ENCODE results near the gene FUS.

The FUS gene

GRCh38 chr16:31214708-31215286 lies 34.9 kb downstream of the FUS start:
- H2AFZ ChIP-seq (ENCODE audit: low read length), result peak overlapping the region; percentile 82
- H4K91ac ChIP-seq (ENCODE audit: low read depth, low read length, poor library complexity), result no peak overlapping the region
- no peak overlapping the region for H3K27ac ChIP-seq (replicated peaks; ENCODE audit: low read length)
- H2BK12ac ChIP-seq (ENCODE audit: low read length), result peak overlapping the region; percentile 67
- H3K4me2 ChIP-seq (ENCODE audit: insufficient read depth, low read length, poor library complexity, severe bottlenecking), result peak overlapping the region; percentile 98
- H3K4me3 ChIP-seq (ENCODE audit: low read length in 2 of 2), result peak overlapping the region; percentile 29 to 79
- DNase-seq (ENCODE audit: low spot score), result no peak
- H3K18ac ChIP-seq (ENCODE audit: low read length), result peak overlapping the region; percentile 95
- peak overlapping the region; percentile 32 for H2BK15ac ChIP-seq (ENCODE audit: low read length)
- H3K4me1 ChIP-seq (ENCODE audit: control insufficient read depth in 2 of 2, insufficient read depth in 1 of 2, low read depth in 1 of 2, low read length in 2 of 2), result peaks cover 10 to 15% of the 10 kb centered on the region in 2 donors
- peak overlapping the region; percentile 37 for H3K23ac ChIP-seq (ENCODE audit: low read depth, low read length, poor library complexity)
- no peak overlapping the region for H4K8ac ChIP-seq (ENCODE audit: low read depth, low read length)
- H2AK5ac ChIP-seq (ENCODE audit: low read depth, low read length), result peak overlapping the region; percentile 5
- no peaks in the 10 kb centered on the region for H3K79me1 ChIP-seq (ENCODE audit: low read depth, low read length)
- no peak overlapping the region for H2BK5ac ChIP-seq (ENCODE audit: low read length)
- no peak overlapping the region for H3K4ac ChIP-seq (ENCODE audit: low read length)
- no peak overlapping the region for H2BK120ac ChIP-seq (ENCODE audit: low read depth, low read length)
- peaks cover 0 to 3% of the 10 kb centered on the region in 2 donors for H3K9me3 ChIP-seq (replicated peaks in 1 of 2; ENCODE audit: control insufficient read depth in 2 of 2, insufficient read depth in 1 of 2, low read depth in 1 of 2, low read length in 2 of 2)
- peak overlapping the region; percentile 93 for H3K9ac ChIP-seq (ENCODE audit: low read depth, low read length, poor library complexity)
- WGBS, 2 donors (ENCODE audit: extremely low coverage in 2 of 2, insufficient read length in 2 of 2, insufficient replicate concordance in 1 of 2), result no CpG with 5 or more reads among the region's 58 CpGs
- no peaks in the 10 kb centered on the region for H3K36me3 ChIP-seq (replicated peaks in 1 of 2; ENCODE audit: control insufficient read depth in 2 of 2, insufficient read depth in 2 of 2, low read length in 2 of 2)
- H3K14ac ChIP-seq (ENCODE audit: low read length), result peak overlapping the region; percentile 92
- peaks cover 24 to 86% (median 52%) of the 10 kb centered on the region in 3 experiments for H3K27me3 ChIP-seq (ENCODE audit: control insufficient read depth in 3 of 3, insufficient read depth in 3 of 3, low read depth in 1 of 3, low read length in 3 of 3)

DNA sequence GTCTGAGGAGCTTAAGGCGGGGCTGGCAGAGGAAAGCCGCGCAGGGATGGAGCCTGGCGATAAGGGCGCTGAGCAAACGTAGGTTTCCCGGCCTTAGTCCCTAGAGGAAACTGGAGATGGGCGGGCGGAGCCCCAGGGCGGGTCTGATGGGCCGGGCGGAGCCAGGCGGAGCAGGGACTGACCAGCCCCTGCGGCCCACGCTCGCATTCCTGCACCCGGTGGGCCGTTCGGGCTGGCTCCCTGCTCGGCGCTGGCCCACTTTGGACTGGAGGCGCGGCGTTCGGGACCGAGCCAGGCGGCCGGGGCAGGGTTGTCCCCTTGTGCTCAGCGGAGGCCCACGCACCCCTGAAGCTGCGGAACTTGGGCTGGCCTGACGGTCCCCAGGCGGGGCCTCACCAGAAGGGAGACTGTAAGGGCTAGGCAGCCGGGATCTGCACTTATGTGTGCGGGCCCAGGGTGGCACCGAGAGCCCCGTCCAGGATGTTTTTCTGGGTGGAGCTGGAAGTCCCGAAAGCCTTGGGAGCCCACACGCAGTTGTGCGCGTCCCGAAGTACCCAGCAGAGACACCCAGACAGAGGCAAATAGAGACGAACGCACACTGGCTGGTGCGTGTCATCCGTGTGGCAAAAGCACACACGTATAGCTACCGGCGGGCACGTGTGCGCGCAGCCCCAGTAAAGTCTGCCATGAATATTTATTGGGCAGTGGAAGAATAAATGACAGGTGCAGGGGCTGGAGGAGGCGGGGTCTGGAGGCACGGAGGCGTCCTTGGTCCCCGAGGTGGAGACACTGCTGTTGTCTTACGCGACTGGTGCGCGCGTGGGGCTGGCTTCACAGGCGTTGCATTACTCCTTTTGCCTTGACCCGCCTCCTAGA lies 35.6 kb downstream of the FUS start:
- Histone ChIP-seq H3K4me2 (ENCODE audit: insufficient read depth, low read length, poor library complexity, severe bottlenecking) (peak overlapping the region; percentile 98), H3K27me3 (ENCODE audit: control insufficient read depth in 3 of 3, insufficient read depth in 3 of 3, low read depth in 1 of 3, low read length in 3 of 3) (peaks cover 24 to 79% (median 52%) of the 10 kb centered on the region in 3 experiments), H2BK15ac (ENCODE audit: low read length) (peak overlapping the region; percentile 32), H4K91ac (ENCODE audit: low read depth, low read length, poor library complexity) (no peak overlapping the region), H2AFZ (ENCODE audit: low read length) (peak overlapping the region; percentile 82), H3K4ac (ENCODE audit: low read length) (no peak overlapping the region), H3K79me1 (ENCODE audit: low read depth, low read length) (no peaks in the 10 kb centered on the region), H3K4me1 (ENCODE audit: control insufficient read depth in 2 of 2, insufficient read depth in 1 of 2, low read depth in 1 of 2, low read length in 2 of 2) (peaks cover 10 to 15% of the 10 kb centered on the region in 2 donors), H4K8ac (ENCODE audit: low read depth, low read length) (no peak overlapping the region), H3K9me3 (replicated peaks in 1 of 2; ENCODE audit: control insufficient read depth in 2 of 2, insufficient read depth in 1 of 2, low read depth in 1 of 2, low read length in 2 of 2) (peaks cover 0 to 3% of the 10 kb centered on the region in 2 donors), H2BK5ac (ENCODE audit: low read length) (peak overlapping the region; percentile 24), H3K4me3 (ENCODE audit: low read length in 2 of 2) (peak overlapping the region; percentile 13 to 79), H2AK5ac (ENCODE audit: low read depth, low read length) (no peak overlapping the region), H2BK12ac (ENCODE audit: low read length) (no peak overlapping the region), H3K27ac (replicated peaks; ENCODE audit: low read length) (no peak overlapping the region), H3K9ac (ENCODE audit: low read depth, low read length, poor library complexity) (peak overlapping the region; percentile 93), H3K23ac (ENCODE audit: low read depth, low read length, poor library complexity) (peak overlapping the region; percentile 73), H3K18ac (ENCODE audit: low read length) (peak overlapping the region; percentile 98), H3K36me3 (replicated peaks in 1 of 2; ENCODE audit: control insufficient read depth in 2 of 2, insufficient read depth in 2 of 2, low read length in 2 of 2) (no peaks in the 10 kb centered on the region), H3K14ac (ENCODE audit: low read length) (peak overlapping the region; percentile 17), H2BK120ac (ENCODE audit: low read depth, low read length) (no peak overlapping the region)
- peak; percentile 73 for DNase-seq (ENCODE audit: low spot score)
- no CpG with 5 or more reads among the region's 63 CpGs for WGBS, 2 donors (ENCODE audit: extremely low coverage in 2 of 2, insufficient read length in 2 of 2, insufficient replicate concordance in 1 of 2)

- Histone ChIP-seq H2BK5ac (ENCODE audit: low read length) (no peak within 1 kb of the TSS), H2BK120ac (ENCODE audit: low read depth, low read length) (no peak within 1 kb of the TSS), H3K27ac (replicated peaks; ENCODE audit: low read length) (no peak within 1 kb of the TSS), H2AFZ (ENCODE audit: low read length) (peak within 1 kb of the TSS; percentile 13), H4K91ac (ENCODE audit: low read depth, low read length, poor library complexity) (no peak within 1 kb of the TSS), H3K4ac (ENCODE audit: low read length) (no peak within 1 kb of the TSS), H3K23ac (ENCODE audit: low read depth, low read length, poor library complexity) (peak within 1 kb of the TSS; percentile 94), H3K4me1 (ENCODE audit: control insufficient read depth in 2 of 2, insufficient read depth in 1 of 2, low read depth in 1 of 2, low read length in 2 of 2) (peaks cover 10 to 15% of the 10 kb centered on the region in 2 donors), H3K36me3 (replicated peaks in 1 of 2; ENCODE audit: control insufficient read depth in 2 of 2, insufficient read depth in 2 of 2, low read length in 2 of 2) (no peaks in the 10 kb centered on the region), H2BK12ac (ENCODE audit: low read length) (peak within 1 kb of the TSS; percentile 87), H3K4me3 (ENCODE audit: low read length in 2 of 2) (peak within 1 kb of the TSS in 1 of 2 donors; percentile 23), H3K27me3 (ENCODE audit: control insufficient read depth in 3 of 3, insufficient read depth in 3 of 3, low read depth in 1 of 3, low read length in 3 of 3) (peaks cover 24 to 88% (median 52%) of the 10 kb centered on the region in 3 experiments), H3K9me3 (replicated peaks in 1 of 2; ENCODE audit: control insufficient read depth in 2 of 2, insufficient read depth in 1 of 2, low read depth in 1 of 2, low read length in 2 of 2) (peaks cover 0 to 3% of the 10 kb centered on the region in 2 donors), H3K79me1 (ENCODE audit: low read depth, low read length) (no peaks in the 10 kb centered on the region), H2BK15ac (ENCODE audit: low read length) (no peak within 1 kb of the TSS), H3K14ac (ENCODE audit: low read length) (peak within 1 kb of the TSS; percentile 67), H3K4me2 (ENCODE audit: insufficient read depth, low read length, poor library complexity, severe bottlenecking) (peak within 1 kb of the TSS; percentile 98), H4K8ac (ENCODE audit: low read depth, low read length) (peak within 1 kb of the TSS; percentile 68), H3K18ac (ENCODE audit: low read length) (peak within 1 kb of the TSS; percentile 98), H3K9ac (ENCODE audit: low read depth, low read length, poor library complexity) (peak within 1 kb of the TSS; percentile 47), H2AK5ac (ENCODE audit: low read depth, low read length) (peak within 1 kb of the TSS; percentile 93)
- WGBS, 2 donors (ENCODE audit: extremely low coverage in 2 of 2, insufficient read length in 2 of 2, insufficient replicate concordance in 1 of 2), result no CpG with 5 or more reads among the region's 52 CpGs
- no peak for DNase-seq (ENCODE audit: low spot score)
Observed at GRCh38 chr16:31216422-31217135, 36.6 kb downstream of the FUS start, which contains the start of gene PYDC1. PYDC1 (minus strand) TSS chr16:31217135; CDS start chr16:31217028, 107 bp downstream.

All from neuronal stem cell (in vitro differentiated cells).